Measurements from ENCODE around the gene POGZ. TPM values are rescaled to one million over a fixed set of nuclear protein-coding genes. Genes with fewer than 3 reads are reported as not detected.

The POGZ gene
- total RNA-seq, 4 donors from 2014 or later, result 16.1 to 45.6 (median 30.4) TPM

- WGBS, 2 donors, result 65 to 80% methylated on average over 3 of the region's 3 CpGs
- no peaks in the 10 kb centered on the region for H3K36me3 ChIP-seq
- no peaks in the 10 kb centered on the region for H3K27me3 ChIP-seq
- no peak for DNase-seq
- intact Hi-C loops (cut with DNase I), result no loop called here
- H3K27ac ChIP-seq, result no peak overlapping the region
- peaks cover 0 to 16% (median 3%) of the 10 kb centered on the region in 3 donors for H3K4me1 ChIP-seq
- H3K9me3 ChIP-seq, result peaks cover 0 to 6% (median 2%) of the 10 kb centered on the region in 3 donors
- TF ChIP-seq CTCF (IDR thresholded peaks at IDR 0.05), result no peak
- H3K4me3 ChIP-seq, result no peak overlapping the region
Observed at GRCh38 chr1:151477066-151477465, 17.8 kb upstream of the POGZ start.

GRCh38 chr1:151476083-151476482 lies 16.8 kb upstream of the POGZ start:
- H3K36me3 ChIP-seq, result no peaks in the 10 kb centered on the region
- H3K27ac ChIP-seq, result no peak overlapping the region
- H3K27me3 ChIP-seq, result no peaks in the 10 kb centered on the region
- DNase-seq, result no peak
- TF ChIP-seq CTCF (IDR thresholded peaks at IDR 0.05) (no peak), POLR2A (IDR thresholded peaks at IDR 0.05) (no peak)
- 72 to 76% methylated on average over 6 of the region's 6 CpGs for WGBS, 2 donors
- H3K4me3 ChIP-seq, result no peak overlapping the region
- peaks cover 0 to 16% (median 3%) of the 10 kb centered on the region in 3 donors for H3K4me1 ChIP-seq
- H3K9me3 ChIP-seq, result no peaks in the 10 kb centered on the region
- intact Hi-C loops (cut with DNase I), result no loop called here

GRCh38 chr1:151475175-151475574 lies 15.9 kb upstream of the POGZ start:
- 68 to 100% methylated on average over 1 of the region's 1 CpG for WGBS, 2 donors
- no peak overlapping the region for H3K27ac ChIP-seq
- H3K27me3 ChIP-seq, result no peaks in the 10 kb centered on the region
- H3K9me3 ChIP-seq, result no peaks in the 10 kb centered on the region
- H3K36me3 ChIP-seq, result no peaks in the 10 kb centered on the region
- no peak overlapping the region for H3K4me3 ChIP-seq
- intact Hi-C loops (cut with DNase I), result no loop called here
- H3K4me1 ChIP-seq, result peaks cover 0 to 16% (median 3%) of the 10 kb centered on the region in 3 donors
- TF ChIP-seq POLR2A (IDR thresholded peaks at IDR 0.05), result no peak
- TF ChIP-seq CTCF (IDR thresholded peaks at IDR 0.05), result no peak
- no peak for DNase-seq

GRCh38 chr1:151474745-151475144 lies 15.5 kb upstream of the POGZ start:
- intact Hi-C loops (cut with DNase I), result no loop called here
- H3K27me3 ChIP-seq, result no peaks in the 10 kb centered on the region

More at GRCh38 chr1:151474745-151475144, 15.5 kb upstream of the POGZ start:
- 73 to 89% methylated on average over 3 of the region's 3 CpGs for WGBS, 2 donors
- TF ChIP-seq CTCF (IDR thresholded peaks at IDR 0.05) (no peak), POLR2A (IDR thresholded peaks at IDR 0.05) (no peak)
- Histone ChIP-seq H3K36me3 (no peaks in the 10 kb centered on the region), H3K9me3 (no peaks in the 10 kb centered on the region), H3K27ac (no peak overlapping the region), H3K4me3 (no peak overlapping the region), H3K4me1 (peaks cover 0 to 16% (median 3%) of the 10 kb centered on the region in 3 donors)
- no peak for DNase-seq

Data from esophagus squamous epithelium (tissue), 5 donors.